Mammary epithelial cell (primary cell): ENCODE results near the gene FXYD6.

Source experiments
- CTCF ChIP-seq, 2 donors: IDR thresholded peaks in 1 of 2; conservative IDR thresholded peaks in 1 of 2; 2 replicates each; pipeline ENCODE4 v1.5.1; 2011 to 2012; ENCODE audit warnings: inconsistent platforms in 2 of 2, low read length in 2 of 2, mild to moderate bottlenecking in 2 of 2, control low read depth in 1 of 2, low read depth in 1 of 2; ENCODE audit not compliant: insufficient read depth in 1 of 2; ENCODE audit errors: extremely low read depth in 1 of 2
- EZH2 ChIP-seq: IDR thresholded peaks from 2 replicates; pipeline ENCODE4 v1.6.1; 2012; ENCODE audit warnings: low read length, inconsistent platforms, borderline replicate concordance

- no peak for TF ChIP-seq CTCF (conservative IDR thresholded peaks at IDR 0.05 in 1 of 2, IDR thresholded peaks at IDR 0.05 in 1 of 2; ENCODE audit: extremely low read depth in 1 of 2, insufficient read depth in 1 of 2, low read depth in 1 of 2, low read length in 2 of 2)
- TF ChIP-seq EZH2, result no peak
Measured at GRCh38 chr11:117862019-117862725, 14.3 kb downstream of the FXYD6 start.
